NB4 (cell line): Measurements from ENCODE around the gene C4orf51.

Experiments
- DNase-seq: peaks from one replicate; pipeline ENCODE4 v3.0.0; 2010; ENCODE audit warnings: low read depth
- H3K4me3 ChIP-seq: one replicate; pipeline ENCODE4 v1.5.1; 2011; ENCODE audit warnings: mild to moderate bottlenecking, low read depth, low read length, moderate library complexity
- MYC ChIP-seq: IDR thresholded peaks from 2 replicates; pipeline ENCODE4 v1.6.1; 2011; ENCODE audit warnings: low read depth, low read length
- POLR2A ChIP-seq: IDR thresholded peaks from 2 replicates; pipeline ENCODE4 v1.6.1; 2011; ENCODE audit warnings: mild to moderate bottlenecking; ENCODE audit not compliant: insufficient read length; ENCODE audit errors: extremely low read depth
- TF ChIP-seq, protein P1 (sequence below): IDR thresholded peaks from 2 replicates; pipeline ENCODE4 v1.6.1; 2011; ENCODE audit warnings: low read depth, low read length
- TF ChIP-seq, protein P2 (sequence below): IDR thresholded peaks from one replicate; pipeline ENCODE4 v1.5.1; 2012; ENCODE audit warnings: low read depth, low read length

The C4orf51 gene

DNA sequence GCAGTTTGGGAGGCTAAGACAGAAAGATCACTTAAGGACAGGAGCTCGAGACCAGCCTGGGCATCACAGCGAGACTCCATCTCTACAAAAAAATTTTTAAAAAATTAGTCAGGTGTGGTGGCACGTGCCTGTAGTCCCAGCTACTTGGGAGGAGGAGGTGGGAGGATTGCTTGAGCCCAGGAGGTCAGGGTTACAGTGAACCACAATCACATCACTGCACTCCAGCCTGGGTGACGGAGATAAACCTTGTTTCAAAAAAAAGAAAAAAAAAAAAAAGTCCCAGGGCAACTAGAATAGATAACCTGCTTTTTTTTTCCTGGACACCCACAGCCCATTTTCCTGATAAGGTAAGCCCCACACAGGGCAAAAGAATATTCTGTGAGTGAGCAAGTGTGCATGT, 96.3 kb downstream of the C4orf51 start:
- TF ChIP-seq MYC = no peak
- no peak for TF ChIP-seq POLR2A
- TF ChIP-seq, protein P1, sequence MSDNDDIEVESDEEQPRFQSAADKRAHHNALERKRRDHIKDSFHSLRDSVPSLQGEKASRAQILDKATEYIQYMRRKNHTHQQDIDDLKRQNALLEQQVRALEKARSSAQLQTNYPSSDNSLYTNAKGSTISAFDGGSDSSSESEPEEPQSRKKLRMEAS = no peak
- TF ChIP-seq, protein P2, sequence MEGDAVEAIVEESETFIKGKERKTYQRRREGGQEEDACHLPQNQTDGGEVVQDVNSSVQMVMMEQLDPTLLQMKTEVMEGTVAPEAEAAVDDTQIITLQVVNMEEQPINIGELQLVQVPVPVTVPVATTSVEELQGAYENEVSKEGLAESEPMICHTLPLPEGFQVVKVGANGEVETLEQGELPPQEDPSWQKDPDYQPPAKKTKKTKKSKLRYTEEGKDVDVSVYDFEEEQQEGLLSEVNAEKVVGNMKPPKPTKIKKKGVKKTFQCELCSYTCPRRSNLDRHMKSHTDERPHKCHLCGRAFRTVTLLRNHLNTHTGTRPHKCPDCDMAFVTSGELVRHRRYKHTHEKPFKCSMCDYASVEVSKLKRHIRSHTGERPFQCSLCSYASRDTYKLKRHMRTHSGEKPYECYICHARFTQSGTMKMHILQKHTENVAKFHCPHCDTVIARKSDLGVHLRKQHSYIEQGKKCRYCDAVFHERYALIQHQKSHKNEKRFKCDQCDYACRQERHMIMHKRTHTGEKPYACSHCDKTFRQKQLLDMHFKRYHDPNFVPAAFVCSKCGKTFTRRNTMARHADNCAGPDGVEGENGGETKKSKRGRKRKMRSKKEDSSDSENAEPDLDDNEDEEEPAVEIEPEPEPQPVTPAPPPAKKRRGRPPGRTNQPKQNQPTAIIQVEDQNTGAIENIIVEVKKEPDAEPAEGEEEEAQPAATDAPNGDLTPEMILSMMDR = no peak
- no peak overlapping the region for H3K4me3 ChIP-seq
- no peak for DNase-seq

DNA sequence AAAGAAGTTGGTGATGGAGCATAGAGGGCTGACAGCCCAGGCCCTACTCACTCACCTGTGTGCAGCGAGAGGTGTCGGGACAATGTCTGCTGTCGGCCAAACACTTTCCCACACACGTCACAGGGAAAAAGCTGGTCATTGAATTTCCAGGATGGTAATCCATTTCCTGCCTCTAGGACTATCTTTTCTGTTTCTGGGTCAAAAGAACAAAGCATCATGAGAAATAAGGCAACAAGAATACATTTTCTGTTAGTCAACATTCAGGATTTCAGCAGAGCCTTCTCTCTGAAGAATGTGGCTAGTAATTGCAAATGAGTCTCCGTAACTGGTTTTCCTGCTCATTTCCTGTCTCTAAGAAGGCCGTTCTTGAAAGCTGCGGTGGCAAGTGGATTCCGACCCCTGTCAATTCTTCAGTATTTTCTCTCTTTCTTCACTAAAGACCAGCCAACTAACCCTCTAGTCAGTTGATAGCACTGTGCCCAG, 99.4 kb downstream of the C4orf51 start:
- H3K4me3 ChIP-seq = no peak overlapping the region
- no peak for DNase-seq
- TF ChIP-seq, protein P1 = no peak
- TF ChIP-seq, protein P2 = no peak
- TF ChIP-seq POLR2A (no peak), MYC (no peak)

DNA sequence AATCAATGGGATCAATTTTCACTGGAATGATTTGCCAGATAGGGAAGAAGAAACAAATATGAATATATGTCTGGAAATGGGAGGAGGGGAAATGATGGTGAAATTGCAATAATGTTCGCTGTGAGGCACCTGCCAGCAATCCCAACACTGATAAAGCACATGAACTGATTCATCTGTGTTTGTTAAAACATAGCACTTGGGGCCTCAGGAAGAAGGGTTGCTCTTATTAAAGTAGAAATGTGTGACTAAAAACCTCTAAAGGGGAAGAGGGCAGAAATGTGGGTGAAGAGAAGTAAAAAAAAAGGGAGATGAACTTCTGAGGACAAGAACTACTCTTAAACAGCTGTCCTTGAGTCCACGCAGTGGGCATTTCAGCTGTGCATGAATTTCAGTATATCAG, 101.4 kb downstream of the C4orf51 start:
- no peak for DNase-seq
- H3K4me3 ChIP-seq = no peak overlapping the region
- TF ChIP-seq POLR2A (no peak), MYC (no peak)
- TF ChIP-seq, protein P1 = no peak
- TF ChIP-seq, protein P2 = no peak
